ENCODE measurements around the gene TOX4. TPM values are rescaled to one million over a fixed set of nuclear protein-coding genes. Genes with fewer than 3 reads are reported as not detected.

The TOX4 gene
- total RNA-seq, 4 donors from 2014 or later, result 28.0 to 45.2 (median 39.9) TPM

- no peaks in the 10 kb centered on the region for H3K9me3 ChIP-seq
- peaks cover 0 to 35% (median 0%) of the 10 kb centered on the region in 3 donors for H3K36me3 ChIP-seq
- no peaks in the 10 kb centered on the region for H3K27me3 ChIP-seq
- H3K4me1 ChIP-seq, result peaks cover 0 to 11% (median 2%) of the 10 kb centered on the region in 4 donors
- WGBS, 2 donors, result 82 to 97% methylated on average over 1 of the region's 1 CpG
- H3K27ac ChIP-seq, result no peak overlapping the region
- TF ChIP-seq EP300 (IDR thresholded peaks at IDR 0.05) (no peak), POLR2A (IDR thresholded peaks at IDR 0.05) (no peak)
- TF ChIP-seq, protein P1, sequence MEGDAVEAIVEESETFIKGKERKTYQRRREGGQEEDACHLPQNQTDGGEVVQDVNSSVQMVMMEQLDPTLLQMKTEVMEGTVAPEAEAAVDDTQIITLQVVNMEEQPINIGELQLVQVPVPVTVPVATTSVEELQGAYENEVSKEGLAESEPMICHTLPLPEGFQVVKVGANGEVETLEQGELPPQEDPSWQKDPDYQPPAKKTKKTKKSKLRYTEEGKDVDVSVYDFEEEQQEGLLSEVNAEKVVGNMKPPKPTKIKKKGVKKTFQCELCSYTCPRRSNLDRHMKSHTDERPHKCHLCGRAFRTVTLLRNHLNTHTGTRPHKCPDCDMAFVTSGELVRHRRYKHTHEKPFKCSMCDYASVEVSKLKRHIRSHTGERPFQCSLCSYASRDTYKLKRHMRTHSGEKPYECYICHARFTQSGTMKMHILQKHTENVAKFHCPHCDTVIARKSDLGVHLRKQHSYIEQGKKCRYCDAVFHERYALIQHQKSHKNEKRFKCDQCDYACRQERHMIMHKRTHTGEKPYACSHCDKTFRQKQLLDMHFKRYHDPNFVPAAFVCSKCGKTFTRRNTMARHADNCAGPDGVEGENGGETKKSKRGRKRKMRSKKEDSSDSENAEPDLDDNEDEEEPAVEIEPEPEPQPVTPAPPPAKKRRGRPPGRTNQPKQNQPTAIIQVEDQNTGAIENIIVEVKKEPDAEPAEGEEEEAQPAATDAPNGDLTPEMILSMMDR (IDR thresholded peaks at IDR 0.05), result no peak
- H3K4me3 ChIP-seq, result no peak overlapping the region
- no peak for DNase-seq (ENCODE audit: low spot score in 2 of 2)
These were observed 43.8 kb downstream of the TOX4 start for GRCh38 chr14:21520767-21521166.

DNA sequence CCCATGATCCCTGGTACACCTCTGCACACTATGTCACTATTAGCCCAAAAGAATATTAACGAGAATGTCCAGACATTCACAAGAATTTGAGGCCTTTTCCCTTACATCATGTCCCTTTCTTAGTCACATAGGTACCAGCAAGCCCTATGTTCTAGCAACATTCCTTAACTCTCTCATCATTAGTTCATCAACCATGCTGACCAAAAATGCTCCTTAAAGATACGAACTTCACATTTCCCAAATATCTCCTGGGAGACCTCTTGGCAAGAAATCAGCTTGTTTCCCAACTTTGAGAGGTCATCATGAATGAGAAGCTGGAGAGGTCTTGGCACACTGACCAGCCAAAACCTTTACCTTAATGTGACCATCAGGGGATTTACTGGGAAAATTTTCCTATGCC lies 44.5 kb downstream of the TOX4 start:
- H3K9me3 ChIP-seq, result no peaks in the 10 kb centered on the region
- peak in 1 of 2 donors; percentile 19 for DNase-seq (ENCODE audit: low spot score in 2 of 2)
- no peak overlapping the region for H3K27ac ChIP-seq
- peaks cover 0 to 35% (median 0%) of the 10 kb centered on the region in 3 donors for H3K36me3 ChIP-seq
- no peaks in the 10 kb centered on the region for H3K27me3 ChIP-seq
- H3K4me3 ChIP-seq, result no peak overlapping the region
- TF ChIP-seq POLR2A (IDR thresholded peaks at IDR 0.05), result no peak
- TF ChIP-seq EP300 (IDR thresholded peaks at IDR 0.05), result no peak
- TF ChIP-seq, protein P1 (IDR thresholded peaks at IDR 0.05), result no peak
- 49 to 58% methylated on average over 2 of the region's 2 CpGs for WGBS, 2 donors
- H3K4me1 ChIP-seq, result peaks cover 0 to 15% (median 4%) of the 10 kb centered on the region in 4 donors

GRCh38 chr14:21523203-21523602 lies 46.2 kb downstream of the TOX4 start:
- TF ChIP-seq POLR2A (IDR thresholded peaks at IDR 0.05), result no peak
- no peak for TF ChIP-seq EP300 (IDR thresholded peaks at IDR 0.05)
- TF ChIP-seq, protein P1 (IDR thresholded peaks at IDR 0.05), result no peak

DNA sequence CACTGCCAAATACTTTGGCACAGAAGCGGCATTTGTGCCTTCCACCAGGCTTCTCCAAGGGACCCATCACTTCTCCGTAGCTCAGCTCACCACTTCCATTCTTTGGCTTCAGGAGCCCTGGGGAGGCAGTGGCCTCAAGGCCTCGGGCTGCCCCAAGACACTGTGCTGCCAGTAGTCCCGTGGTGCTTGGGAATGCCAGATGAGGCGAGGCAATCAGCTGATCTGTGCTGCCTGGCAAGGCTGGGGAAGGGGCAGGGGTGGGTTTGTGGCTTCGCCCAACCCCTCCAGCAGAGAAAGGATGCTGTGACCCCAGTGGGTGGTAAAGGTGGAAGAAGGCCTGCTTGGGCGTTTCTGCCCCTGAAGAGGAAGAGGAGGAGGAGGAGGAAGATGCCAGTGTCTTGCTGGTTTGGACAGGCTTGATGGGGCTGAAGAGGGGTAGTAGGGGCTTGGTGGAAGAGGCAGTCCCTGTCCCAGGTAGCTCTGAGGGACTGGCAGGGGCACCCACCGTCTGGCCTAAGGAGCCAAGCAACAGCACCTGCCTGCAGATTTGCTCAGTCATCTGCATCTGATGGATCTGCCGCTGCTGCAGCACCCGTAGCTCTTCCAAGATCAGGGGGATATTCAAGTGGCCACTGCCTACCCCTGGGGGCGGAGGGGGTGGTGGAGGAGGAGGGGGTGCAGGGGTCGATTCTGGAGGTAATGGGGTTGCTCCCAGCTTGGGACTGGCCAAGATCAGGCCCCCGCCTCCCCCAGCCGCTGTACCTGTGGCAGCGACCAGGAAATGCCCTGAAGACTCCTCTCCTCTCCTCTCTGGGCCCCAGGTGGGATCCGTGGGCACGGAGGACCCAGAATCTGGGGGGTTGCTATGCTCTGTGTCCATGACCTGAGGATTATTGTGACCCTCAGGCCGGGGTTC lies 47.8 kb downstream of the TOX4 start:
- peaks cover 0 to 35% (median 0%) of the 10 kb centered on the region in 3 donors for H3K36me3 ChIP-seq
- 85 to 89% methylated on average over 13 to 18 of the region's 18 CpGs for WGBS, 2 donors
- H3K4me3 ChIP-seq, result peak overlapping the region in 2 of 4 donors; percentile 75 to 90
- peak overlapping the region in 2 of 4 donors; percentile 88 to 89 for H3K27ac ChIP-seq
- no peaks in the 10 kb centered on the region for H3K27me3 ChIP-seq
- H3K9me3 ChIP-seq, result no peaks in the 10 kb centered on the region
- DNase-seq (ENCODE audit: low spot score in 2 of 2), result no peak
- H3K4me1 ChIP-seq, result peaks cover 0 to 22% (median 7%) of the 10 kb centered on the region in 4 donors
- TF ChIP-seq POLR2A (IDR thresholded peaks at IDR 0.05), result no peak

More at GRCh38 chr14:21523203-21523602, 46.2 kb downstream of the TOX4 start:
- Histone ChIP-seq H3K4me1 (peaks cover 0 to 22% (median 7%) of the 10 kb centered on the region in 4 donors), H3K9me3 (no peaks in the 10 kb centered on the region), H3K27ac (no peak overlapping the region), H3K36me3 (peaks cover 0 to 35% (median 0%) of the 10 kb centered on the region in 3 donors), H3K4me3 (no peak overlapping the region), H3K27me3 (no peaks in the 10 kb centered on the region)
- WGBS, 2 donors, result 89 to 90% methylated on average over 7 of the region's 7 CpGs
- DNase-seq (ENCODE audit: low spot score in 2 of 2), result no peak

DNA sequence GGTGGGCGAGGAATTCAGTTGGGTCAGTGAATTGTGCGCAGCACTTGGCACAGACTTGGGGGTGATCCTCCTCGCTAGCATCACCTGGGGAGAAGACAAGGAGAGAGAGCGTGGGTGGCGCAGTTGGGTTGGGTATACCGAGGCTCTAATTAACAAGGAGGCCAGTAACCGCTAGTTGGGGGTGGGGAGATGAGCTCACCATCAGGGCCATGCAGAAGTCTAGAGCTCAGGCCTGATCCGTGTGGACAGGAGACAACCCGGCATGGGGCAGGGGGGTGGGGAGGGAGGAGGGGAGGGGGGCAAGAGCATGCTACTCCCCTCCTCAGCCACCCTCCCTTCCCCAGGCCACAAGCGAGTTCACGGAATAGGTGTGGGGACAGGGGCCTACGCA lies 48.6 kb downstream of the TOX4 start:
- 22 to 31% methylated on average over 8 to 12 of the region's 12 CpGs for WGBS, 2 donors
- H3K27ac ChIP-seq, result peak overlapping the region; percentile 51 to 89 (median 77)
- peaks cover 0 to 35% (median 0%) of the 10 kb centered on the region in 3 donors for H3K36me3 ChIP-seq
- H3K4me1 ChIP-seq, result peaks cover 0 to 22% (median 7%) of the 10 kb centered on the region in 4 donors
- no peaks in the 10 kb centered on the region for H3K27me3 ChIP-seq
- H3K9me3 ChIP-seq, result no peaks in the 10 kb centered on the region
- DNase-seq (ENCODE audit: low spot score in 2 of 2), result no peak
- TF ChIP-seq, protein P1 (IDR thresholded peaks at IDR 0.05), result no peak
- TF ChIP-seq EP300 (IDR thresholded peaks at IDR 0.05) (no peak), POLR2A (IDR thresholded peaks at IDR 0.05) (no peak)
- H3K4me3 ChIP-seq, result peak overlapping the region; percentile 56 to 90 (median 73)

Data from tibial nerve (tissue), 4 donors.